Stimulated activated memory B cell treated with anti-CD40 and anti-IgM and Interleukin-4, amounts not matched to agents 10 μg/mL and 1 μg/mL and 100 μg/mL, for 72 hours (primary cell): ENCODE measurements around the gene CHRDL1.
"Not testable (repeated sequence)": the region's sequence is repeated elsewhere in the genome, so short reads cannot be mapped to it uniquely, and the experiment has no call there.

Experiments used
- ATAC-seq: fragments of 150-1000 bp; cut with Tn5 transposase; 2 replicates; pipeline ENCODE4 v1.10.0; 2021
- H3K27ac Mint-ChIP-seq: one replicate; pipeline ENCODE4 v1.8.0; 2022; ENCODE audit warnings: mild to moderate bottlenecking, mixed read lengths
- H3K27me3 Mint-ChIP-seq: one replicate; pipeline ENCODE4 v1.8.0; 2022; ENCODE audit warnings: mixed read lengths
- H3K36me3 Mint-ChIP-seq: one replicate; pipeline ENCODE4 v1.8.0; 2022; ENCODE audit warnings: mixed read lengths
- H3K4me1 Mint-ChIP-seq: one replicate; pipeline ENCODE4 v1.8.0; 2022; ENCODE audit warnings: mixed read lengths
- H3K4me3 Mint-ChIP-seq: one replicate; pipeline ENCODE4 v1.8.0; 2022; ENCODE audit warnings: mild to moderate bottlenecking, moderate library complexity, mixed read lengths
- H3K9me3 Mint-ChIP-seq: one replicate; pipeline ENCODE4 v1.8.0; 2022; ENCODE audit warnings: mixed read lengths

The CHRDL1 gene

GRCh38 chrX:110706446-110706845 lies 89.2 kb downstream of the CHRDL1 start:
- Mint-ChIP-seq H3K27ac (no peak overlapping the region), H3K4me1 (no peaks in the 10 kb centered on the region), H3K4me3 (no peak overlapping the region), H3K36me3 (no peaks in the 10 kb centered on the region), H3K9me3 (no peaks in the 10 kb centered on the region), H3K27me3 (no peaks in the 10 kb centered on the region)
- no peak for ATAC-seq

GRCh38 chrX:110703641-110704040 lies 92.0 kb downstream of the CHRDL1 start:
- no peaks in the 10 kb centered on the region for H3K9me3 Mint-ChIP-seq

GRCh38 chrX:110699109-110699508 lies 96.5 kb downstream of the CHRDL1 start:
- Mint-ChIP-seq H3K27me3 (no peaks in the 10 kb centered on the region), H3K27ac (no peak overlapping the region), H3K9me3 (no peaks in the 10 kb centered on the region), H3K36me3 (no peaks in the 10 kb centered on the region), H3K4me1 (no peaks in the 10 kb centered on the region), H3K4me3 (no peak overlapping the region)
- ATAC-seq: no peak

More at GRCh38 chrX:110703641-110704040, 92.0 kb downstream of the CHRDL1 start:
- H3K36me3 Mint-ChIP-seq: no peaks in the 10 kb centered on the region
- H3K27ac Mint-ChIP-seq: no peak overlapping the region
- ATAC-seq: no peak
- H3K27me3 Mint-ChIP-seq: no peaks in the 10 kb centered on the region
- no peaks in the 10 kb centered on the region for H3K4me1 Mint-ChIP-seq
- H3K4me3 Mint-ChIP-seq: no peak overlapping the region

GRCh38 chrX:110698696-110699095 lies 96.9 kb downstream of the CHRDL1 start:
- no peaks in the 10 kb centered on the region for H3K4me1 Mint-ChIP-seq
- H3K27me3 Mint-ChIP-seq: no peaks in the 10 kb centered on the region
- H3K9me3 Mint-ChIP-seq: no peaks in the 10 kb centered on the region
- ATAC-seq: no peak
- no peak overlapping the region for H3K27ac Mint-ChIP-seq
- no peaks in the 10 kb centered on the region for H3K36me3 Mint-ChIP-seq
- H3K4me3 Mint-ChIP-seq: no peak overlapping the region

- Mint-ChIP-seq H3K9me3 (no peaks in the 10 kb centered on the region), H3K4me3 (no peak overlapping the region), H3K27ac (no peak overlapping the region), H3K27me3 (no peaks in the 10 kb centered on the region), H3K36me3 (no peaks in the 10 kb centered on the region), H3K4me1 (no peaks in the 10 kb centered on the region)
- no peak for ATAC-seq
These were observed 102.8 kb downstream of the CHRDL1 start for GRCh38 chrX:110692866-110693265.

- Mint-ChIP-seq H3K36me3 (no peaks in the 10 kb centered on the region), H3K27ac (no peak overlapping the region), H3K9me3 (no peaks in the 10 kb centered on the region), H3K27me3 (no peaks in the 10 kb centered on the region), H3K4me3 (no peak overlapping the region), H3K4me1 (no peaks in the 10 kb centered on the region)
- ATAC-seq: no peak
These were observed 104.2 kb downstream of the CHRDL1 start for GRCh38 chrX:110691446-110691845.

GRCh38 chrX:110684653-110685052 lies 111.0 kb downstream of the CHRDL1 start:
- Mint-ChIP-seq H3K36me3 (no peaks in the 10 kb centered on the region), H3K4me3 (no peak overlapping the region), H3K9me3 (no peaks in the 10 kb centered on the region), H3K27ac (no peak overlapping the region), H3K4me1 (no peaks in the 10 kb centered on the region), H3K27me3 (no peaks in the 10 kb centered on the region)
- no peak for ATAC-seq

- H3K27ac Mint-ChIP-seq: no peak overlapping the region
- no peaks in the 10 kb centered on the region for H3K9me3 Mint-ChIP-seq
- H3K27me3 Mint-ChIP-seq: no peaks in the 10 kb centered on the region
- no peak overlapping the region for H3K4me3 Mint-ChIP-seq
- no peak for ATAC-seq
- no peaks in the 10 kb centered on the region for H3K36me3 Mint-ChIP-seq
- no peaks in the 10 kb centered on the region for H3K4me1 Mint-ChIP-seq
These were observed 111.7 kb downstream of the CHRDL1 start for GRCh38 chrX:110683925-110684324.

- Mint-ChIP-seq H3K4me1 (no peaks in the 10 kb centered on the region), H3K4me3 (no peak overlapping the region), H3K9me3 (no peaks in the 10 kb centered on the region), H3K27ac (no peak overlapping the region), H3K27me3 (peaks cover 9% of the 10 kb centered on the region), H3K36me3 (no peaks in the 10 kb centered on the region)
- no peak for ATAC-seq
These were observed 117.0 kb downstream of the CHRDL1 start for GRCh38 chrX:110678591-110678990.

- H3K9me3 Mint-ChIP-seq: no peaks in the 10 kb centered on the region
- H3K4me3 Mint-ChIP-seq: no peak overlapping the region
- H3K27ac Mint-ChIP-seq: no peak overlapping the region
- H3K27me3 Mint-ChIP-seq: peaks cover 9% of the 10 kb centered on the region
- H3K36me3 Mint-ChIP-seq: no peaks in the 10 kb centered on the region
- no peak for ATAC-seq
- H3K4me1 Mint-ChIP-seq: peaks cover 4% of the 10 kb centered on the region
These were observed 119.7 kb downstream of the CHRDL1 start for GRCh38 chrX:110675886-110676285.

GRCh38 chrX:110671068-110671803 lies 124.4 kb downstream of the CHRDL1 start:
- no peak for ATAC-seq
- Mint-ChIP-seq H3K9me3 (no peaks in the 10 kb centered on the region), H3K27ac (no peak overlapping the region), H3K27me3 (no peaks in the 10 kb centered on the region), H3K4me3 (no peak overlapping the region), H3K36me3 (no peaks in the 10 kb centered on the region), H3K4me1 (peaks cover 4% of the 10 kb centered on the region)

GRCh38 chrX:110669572-110669971 lies 126.0 kb downstream of the CHRDL1 start:
- Mint-ChIP-seq H3K36me3 (no peaks in the 10 kb centered on the region), H3K4me3 (no peak overlapping the region), H3K27ac (no peak overlapping the region), H3K9me3 (no peaks in the 10 kb centered on the region), H3K4me1 (peaks cover 4% of the 10 kb centered on the region), H3K27me3 (no peaks in the 10 kb centered on the region)
- no peak for ATAC-seq

- H3K27me3 Mint-ChIP-seq: no peaks in the 10 kb centered on the region
- no peak overlapping the region for H3K27ac Mint-ChIP-seq
- ATAC-seq: no peak
- H3K4me1 Mint-ChIP-seq: peaks cover 4% of the 10 kb centered on the region
- H3K9me3 Mint-ChIP-seq: no peaks in the 10 kb centered on the region
- H3K4me3 Mint-ChIP-seq: no peak overlapping the region
- no peaks in the 10 kb centered on the region for H3K36me3 Mint-ChIP-seq
These were observed 127.9 kb downstream of the CHRDL1 start for GRCh38 chrX:110667706-110668105.

GRCh38 chrX:110665223-110666002 lies 130.2 kb downstream of the CHRDL1 start:
- Mint-ChIP-seq H3K27ac (no peak overlapping the region), H3K4me3 (no peak overlapping the region), H3K27me3 (no peaks in the 10 kb centered on the region), H3K36me3 (no peaks in the 10 kb centered on the region), H3K4me1 (no peaks in the 10 kb centered on the region), H3K9me3 (no peaks in the 10 kb centered on the region)
- no peak for ATAC-seq

- Mint-ChIP-seq H3K27ac (no peak overlapping the region), H3K4me3 (no peak overlapping the region), H3K27me3 (no peaks in the 10 kb centered on the region), H3K9me3 (no peaks in the 10 kb centered on the region), H3K36me3 (no peaks in the 10 kb centered on the region), H3K4me1 (no peaks in the 10 kb centered on the region)
- ATAC-seq: no peak
These were observed 138.5 kb downstream of the CHRDL1 start for GRCh38 chrX:110657073-110657472.

- not testable (repeated sequence) for H3K4me1 Mint-ChIP-seq, ATAC-seq, H3K36me3 Mint-ChIP-seq, H3K4me3 Mint-ChIP-seq, H3K27ac Mint-ChIP-seq, H3K9me3 Mint-ChIP-seq, H3K27me3 Mint-ChIP-seq
These were observed 141.3 kb downstream of the CHRDL1 start for GRCh38 chrX:110654280-110654679.
